IMR-90 (cell line): Measurements from ENCODE around the gene SLC7A10.

ENCODE experiments used
- CEBPB ChIP-seq: IDR thresholded peaks from 2 replicates; pipeline ENCODE4 v1.6.1; 2012; ENCODE audit warnings: low read depth, low read length, improper control_type of control experiment
- FOS ChIP-seq: fragments of 150-350 bp; IDR thresholded peaks from 2 replicates; pipeline ENCODE4 v1.6.1; 2016; ENCODE audit warnings: low read depth, low read length
- MAFK ChIP-seq: IDR thresholded peaks from 2 replicates; pipeline ENCODE4 v1.6.1; 2012; ENCODE audit warnings: low read depth, low read length, improper control_type of control experiment
- MAZ ChIP-seq: IDR thresholded peaks from 2 replicates; pipeline ENCODE4 v1.6.1; 2012; ENCODE audit warnings: low read depth, mild to moderate bottlenecking, low read length, improper control_type of control experiment, moderate library complexity, borderline replicate concordance
- MXI1 ChIP-seq: IDR thresholded peaks from 2 replicates; pipeline ENCODE4 v1.6.1; 2012; ENCODE audit warnings: low read depth, mild to moderate bottlenecking, low read length, moderate library complexity, borderline replicate concordance
- NFE2L2 ChIP-seq: fragments of 150-350 bp; IDR thresholded peaks from 2 replicates; pipeline ENCODE4 v1.6.1; 2016; ENCODE audit warnings: low read depth, mild to moderate bottlenecking, low read length
- POLR2A ChIP-seq: IDR thresholded peaks from 2 replicates; pipeline ENCODE4 v1.6.1; 2012; ENCODE audit warnings: mild to moderate bottlenecking, low read depth, low read length
- RAD21 ChIP-seq: IDR thresholded peaks from 2 replicates; pipeline ENCODE4 v1.6.1; 2012; ENCODE audit warnings: low read length, improper control_type of control experiment
- RCOR1 ChIP-seq: IDR thresholded peaks from 2 replicates; pipeline ENCODE4 v1.6.1; 2012; ENCODE audit warnings: mild to moderate bottlenecking, low read length, improper control_type of control experiment; ENCODE audit not compliant: insufficient replicate concordance
- RFX5 ChIP-seq: IDR thresholded peaks from 2 replicates; pipeline ENCODE4 v1.8.0; 2012; ENCODE audit warnings: low read depth, mild to moderate bottlenecking, low read length, moderate library complexity
- SMC3 ChIP-seq: fragments of 150-350 bp; IDR thresholded peaks from 2 replicates; pipeline ENCODE4 v1.6.1; 2016; ENCODE audit warnings: low read depth, mild to moderate bottlenecking, antibody characterized with exemption, low read length, moderate library complexity
- TF ChIP-seq, protein P1 (sequence below): conservative IDR thresholded peaks from 2 replicates; pipeline ENCODE4 v1.5.1; 2012; ENCODE audit warnings: mild to moderate bottlenecking, low read depth, low read length, improper control_type of control experiment
- TF ChIP-seq, protein P2 (sequence below): fragments of 150-350 bp; IDR thresholded peaks from 2 replicates; pipeline ENCODE4 v1.6.1; 2017; ENCODE audit warnings: mild to moderate bottlenecking, antibody characterized with exemption, low read length, low read depth

GRCh38 chr19:33226550-33227241 is 1.0 kb upstream of the SLC7A10 start:
- TF ChIP-seq FOS, result no peak
- no peak for TF ChIP-seq MAFK
- TF ChIP-seq, protein P1, sequence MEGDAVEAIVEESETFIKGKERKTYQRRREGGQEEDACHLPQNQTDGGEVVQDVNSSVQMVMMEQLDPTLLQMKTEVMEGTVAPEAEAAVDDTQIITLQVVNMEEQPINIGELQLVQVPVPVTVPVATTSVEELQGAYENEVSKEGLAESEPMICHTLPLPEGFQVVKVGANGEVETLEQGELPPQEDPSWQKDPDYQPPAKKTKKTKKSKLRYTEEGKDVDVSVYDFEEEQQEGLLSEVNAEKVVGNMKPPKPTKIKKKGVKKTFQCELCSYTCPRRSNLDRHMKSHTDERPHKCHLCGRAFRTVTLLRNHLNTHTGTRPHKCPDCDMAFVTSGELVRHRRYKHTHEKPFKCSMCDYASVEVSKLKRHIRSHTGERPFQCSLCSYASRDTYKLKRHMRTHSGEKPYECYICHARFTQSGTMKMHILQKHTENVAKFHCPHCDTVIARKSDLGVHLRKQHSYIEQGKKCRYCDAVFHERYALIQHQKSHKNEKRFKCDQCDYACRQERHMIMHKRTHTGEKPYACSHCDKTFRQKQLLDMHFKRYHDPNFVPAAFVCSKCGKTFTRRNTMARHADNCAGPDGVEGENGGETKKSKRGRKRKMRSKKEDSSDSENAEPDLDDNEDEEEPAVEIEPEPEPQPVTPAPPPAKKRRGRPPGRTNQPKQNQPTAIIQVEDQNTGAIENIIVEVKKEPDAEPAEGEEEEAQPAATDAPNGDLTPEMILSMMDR, result no peak
- TF ChIP-seq SMC3, result no peak
- TF ChIP-seq CEBPB, result no peak
- TF ChIP-seq POLR2A, result no peak
- no peak for TF ChIP-seq NFE2L2
- TF ChIP-seq, protein P2, sequence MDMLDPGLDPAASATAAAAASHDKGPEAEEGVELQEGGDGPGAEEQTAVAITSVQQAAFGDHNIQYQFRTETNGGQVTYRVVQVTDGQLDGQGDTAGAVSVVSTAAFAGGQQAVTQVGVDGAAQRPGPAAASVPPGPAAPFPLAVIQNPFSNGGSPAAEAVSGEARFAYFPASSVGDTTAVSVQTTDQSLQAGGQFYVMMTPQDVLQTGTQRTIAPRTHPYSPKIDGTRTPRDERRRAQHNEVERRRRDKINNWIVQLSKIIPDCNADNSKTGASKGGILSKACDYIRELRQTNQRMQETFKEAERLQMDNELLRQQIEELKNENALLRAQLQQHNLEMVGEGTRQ, result no peak
- TF ChIP-seq RAD21, result no peak
- no peak for TF ChIP-seq MXI1
- no peak for TF ChIP-seq MAZ
- TF ChIP-seq RFX5, result no peak
- no peak for TF ChIP-seq RCOR1
